ENCODE measurements around the gene NOS3. TPM values are rescaled to one million over a fixed set of nuclear protein-coding genes. Genes with fewer than 3 reads are reported as not detected.

NOS3 gene
- total RNA-seq, 2 donors from 2014 or later, result 2.7 to 5.4 TPM

DNA sequence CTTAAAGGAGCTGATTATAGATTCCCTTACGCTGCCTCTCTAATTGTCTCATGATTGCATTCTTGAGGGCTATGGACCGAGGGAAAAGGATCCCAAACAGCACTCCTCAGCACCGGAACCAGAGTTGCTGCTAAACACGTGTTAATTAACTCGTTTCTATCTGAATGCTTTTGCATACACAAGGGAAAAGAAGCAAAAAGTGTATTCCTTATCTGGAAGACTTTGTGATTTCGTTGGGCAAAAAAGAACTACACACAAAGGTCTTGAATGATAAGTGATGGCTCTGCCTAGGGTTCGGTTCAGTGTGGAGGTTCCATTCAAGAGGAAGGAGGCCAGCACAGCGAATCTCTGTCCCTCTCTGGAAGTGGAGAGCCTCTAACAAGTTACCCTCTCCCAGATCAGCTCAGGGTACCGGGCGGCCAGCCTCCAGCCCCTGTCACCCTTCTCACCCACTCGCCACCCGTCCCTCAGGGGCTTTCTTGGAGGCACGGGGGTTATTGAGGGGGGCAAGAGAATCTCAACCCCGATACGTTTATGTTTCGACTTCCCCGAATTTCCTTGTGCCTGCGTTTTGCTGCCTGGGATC is 68.1 kb downstream of the NOS3 start:
- ATAC-seq (no peak), DNase-seq (peak; percentile 45 to 47)
- intact Hi-C loops (cut with DNase I, micrococcal nuclease), result no loop called here

DNA sequence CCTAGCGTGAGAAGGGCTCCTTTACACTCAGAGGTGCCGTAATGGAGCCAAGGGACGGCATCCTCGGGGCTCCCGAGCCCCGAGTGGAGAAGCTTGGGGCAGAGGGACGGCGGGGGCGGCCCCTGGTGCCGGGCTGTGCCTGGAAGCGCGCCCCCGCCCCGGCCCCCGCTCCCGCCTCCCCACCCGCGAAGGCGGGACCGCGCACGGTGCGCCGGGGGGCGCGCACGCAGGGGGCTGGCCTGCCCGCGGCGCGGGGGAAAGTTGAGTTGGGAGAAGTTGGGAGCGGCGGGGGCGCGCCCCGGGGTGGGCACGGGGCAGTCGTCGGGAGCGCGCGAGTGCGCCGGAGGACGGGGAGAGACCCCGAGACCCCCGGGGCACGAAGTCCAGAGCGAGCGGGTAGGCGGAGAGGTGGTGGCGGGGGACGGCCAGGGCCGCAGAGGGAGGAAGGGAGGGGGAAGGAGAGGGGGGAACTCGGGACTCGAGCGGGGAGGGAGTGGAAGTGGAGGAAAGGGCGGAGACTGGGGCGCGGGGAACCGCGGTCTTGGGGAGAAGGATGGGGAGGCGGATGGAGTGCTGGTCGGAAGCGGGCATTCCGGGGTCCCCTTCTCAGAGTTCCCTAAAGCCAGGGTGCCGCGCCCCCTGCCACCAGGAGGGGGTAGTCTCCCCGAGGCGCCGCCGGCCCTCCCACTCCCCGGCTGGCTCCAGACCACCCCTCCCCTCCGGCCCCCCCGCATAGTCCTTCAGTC is 68.7 kb downstream of the NOS3 start, which contains the start of gene SLC4A2:
TSS of gene SLC4A2 (plus strand) at position 223 of the 746 bp plus-strand sequence. CDS start 2,399 bp downstream, outside the sequence.
- ATAC-seq (peak; percentile 41), DNase-seq (peak; percentile 82 to 85)
- intact Hi-C loops (cut with DNase I, micrococcal nuclease), result no loop called here

DNA sequence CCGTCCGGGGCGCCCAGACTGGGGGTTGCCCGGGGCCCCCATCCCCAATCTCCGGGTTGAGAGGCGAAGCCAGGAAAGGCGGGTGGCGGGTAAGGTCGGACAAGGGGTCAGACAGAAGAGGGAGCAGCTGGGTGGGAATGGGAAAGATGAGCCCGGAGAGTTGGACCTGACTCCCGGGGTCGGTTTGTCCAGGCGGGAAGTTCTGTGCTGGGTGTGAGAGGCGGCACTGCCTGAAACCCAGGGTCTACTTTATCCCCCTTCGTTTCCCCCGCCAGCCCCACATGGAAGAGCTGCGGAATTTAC is 69.2 kb downstream of the NOS3 start:
- no peak for DNase-seq
- ATAC-seq, result no peak
- intact Hi-C loops (cut with DNase I, micrococcal nuclease), result no loop called here

DNA sequence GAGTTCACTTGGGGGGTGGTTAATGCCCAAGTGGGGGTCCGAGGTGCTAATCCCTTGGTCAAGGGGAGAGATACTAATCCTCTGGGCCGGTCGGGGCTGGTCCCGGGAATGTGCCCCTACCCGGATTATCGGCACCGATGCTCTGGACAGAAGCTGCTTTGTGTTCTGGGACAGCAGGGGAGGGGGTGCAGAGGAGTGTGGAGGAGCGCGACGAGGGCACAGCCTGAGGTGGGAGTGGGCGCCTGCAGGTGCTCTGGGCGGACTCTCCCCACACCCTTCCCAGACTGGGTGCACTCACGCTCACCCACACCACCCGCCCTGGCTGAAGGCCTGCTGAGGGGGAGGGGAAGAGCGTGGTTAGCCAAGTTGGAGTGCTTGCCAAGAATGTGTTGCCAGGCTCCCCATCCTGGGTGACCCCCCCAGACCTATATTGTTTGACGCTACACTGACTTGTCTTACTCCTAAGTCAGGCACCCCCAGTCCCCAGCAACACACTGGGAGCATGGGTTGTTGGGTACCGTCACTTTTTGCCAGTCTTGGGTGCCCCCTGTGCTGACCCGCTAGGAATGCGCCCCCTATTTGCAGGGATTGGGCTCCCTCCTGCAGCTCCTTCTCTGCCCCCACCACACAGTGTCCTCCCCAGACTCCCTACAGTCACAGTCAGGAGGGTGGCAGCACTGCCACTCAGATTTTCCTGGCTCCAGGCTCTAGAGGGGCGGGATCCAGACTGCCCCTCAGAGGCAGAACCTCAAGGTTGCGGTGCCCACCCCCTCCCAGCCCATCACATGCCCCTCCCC is 69.8 kb downstream of the NOS3 start:
- DNase-seq, result peak; percentile 57 to 71
- intact Hi-C loops (cut with DNase I, micrococcal nuclease), result no loop called here
- no peak for ATAC-seq

DNA sequence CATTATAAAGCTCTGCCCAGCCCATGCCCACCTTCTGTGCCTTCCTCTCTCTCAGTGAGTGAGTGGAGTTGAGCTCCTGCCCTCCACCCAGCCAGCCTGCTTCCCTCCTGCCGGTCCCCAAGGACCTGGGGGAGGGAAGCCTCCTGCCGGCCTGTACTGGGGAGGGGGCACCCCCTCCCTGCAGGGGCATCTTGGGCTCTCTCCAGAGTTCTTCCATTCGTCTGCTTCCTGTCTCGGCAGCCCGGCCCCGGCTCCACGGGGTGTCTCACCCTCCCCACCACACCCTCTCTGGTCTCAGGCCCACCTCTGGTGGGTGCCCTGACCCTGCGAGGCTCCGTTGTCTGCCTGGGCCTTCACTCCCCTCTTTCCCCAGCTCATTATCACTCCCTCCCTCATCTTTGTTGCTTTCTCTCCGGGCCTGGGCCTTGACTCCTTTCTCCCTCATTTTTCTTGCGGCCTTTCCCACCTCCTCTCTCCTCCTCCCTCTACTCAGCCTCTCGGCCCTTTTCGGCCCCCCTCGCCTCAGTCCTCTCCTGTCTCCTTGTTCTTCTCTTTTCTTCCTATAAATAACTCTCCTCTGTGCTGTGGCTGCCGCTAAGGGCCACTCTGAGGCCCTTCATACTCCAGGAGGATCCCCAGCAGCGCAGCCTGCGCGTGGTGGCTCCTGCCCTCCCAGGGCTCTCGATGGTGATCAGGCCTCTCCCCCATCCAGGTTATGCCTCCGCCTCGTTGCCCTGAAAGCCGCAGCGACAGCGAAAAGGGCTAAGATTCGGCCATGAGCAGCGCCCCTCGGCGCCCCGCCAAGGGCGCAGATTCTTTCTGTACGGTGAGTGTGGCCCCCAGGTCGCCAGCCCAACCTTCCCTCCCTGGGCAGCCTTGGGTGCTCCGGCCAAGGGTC is 70.6 kb downstream of the NOS3 start:
- ATAC-seq (no peak), DNase-seq (peak in 1 of 2 donors; percentile 38)
- intact Hi-C loops (cut with DNase I, micrococcal nuclease), result no loop called here

DNA sequence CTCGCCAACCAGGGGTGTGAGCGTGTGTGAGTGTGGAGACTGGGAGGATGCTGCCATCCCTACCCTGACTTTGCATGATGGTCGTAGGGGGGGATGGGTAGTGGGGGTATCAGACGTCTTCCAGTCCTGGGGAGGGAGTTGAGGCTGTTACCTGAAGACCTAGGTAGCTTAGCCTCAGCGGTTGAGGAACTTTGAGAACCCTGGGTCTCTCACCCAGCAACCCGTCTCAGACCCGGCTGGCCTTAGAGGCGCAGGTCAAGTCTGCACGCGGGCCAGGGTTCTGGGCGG is 71.2 kb downstream of the NOS3 start:
- intact Hi-C loops (cut with DNase I, micrococcal nuclease), result no loop called here
- no peak for ATAC-seq
- no peak for DNase-seq

DNA sequence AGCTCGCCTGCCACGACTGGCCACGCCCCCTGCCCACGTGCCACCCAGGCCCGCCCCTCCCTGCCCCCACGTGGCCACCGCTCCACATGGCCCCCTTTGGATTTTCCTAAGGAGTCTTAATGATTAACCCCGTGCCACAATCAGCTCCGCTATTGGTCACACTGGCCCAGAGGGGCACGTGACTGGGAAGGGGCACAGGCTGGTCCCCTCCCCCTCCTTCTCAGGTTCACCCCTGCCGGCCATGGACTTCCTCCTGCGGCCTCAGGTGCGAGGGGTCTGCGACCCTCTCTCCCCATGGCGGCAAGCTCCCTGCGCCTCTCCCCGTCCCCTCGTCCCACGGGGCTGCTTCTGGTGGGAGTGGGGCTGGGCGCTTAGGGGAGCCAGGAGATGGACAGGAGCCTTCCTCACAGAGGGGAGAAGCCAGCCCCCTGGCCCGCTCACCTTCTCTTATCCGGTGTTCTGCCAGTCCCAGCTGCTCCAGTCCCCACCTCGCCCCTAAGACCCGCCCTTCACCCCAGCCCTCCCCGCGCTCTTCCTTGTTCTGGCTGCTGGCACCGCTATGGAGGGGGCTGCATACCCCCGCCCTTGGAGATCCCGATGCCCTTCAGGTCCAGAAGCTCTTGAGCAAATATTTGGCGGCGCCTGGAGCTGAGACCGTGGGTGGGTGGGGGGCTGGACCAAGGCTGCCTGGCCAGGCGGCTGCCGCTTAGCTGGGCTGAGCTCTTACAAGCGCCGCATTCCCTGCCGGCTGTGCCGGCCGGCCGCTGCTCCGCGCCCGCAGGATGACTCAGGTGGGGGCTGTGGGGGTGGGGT is 71.8 kb downstream of the NOS3 start:
- intact Hi-C loops (cut with DNase I, micrococcal nuclease), result no loop called here
- DNase-seq (peak; percentile 83 to 89), ATAC-seq (peak; percentile 56)

DNA sequence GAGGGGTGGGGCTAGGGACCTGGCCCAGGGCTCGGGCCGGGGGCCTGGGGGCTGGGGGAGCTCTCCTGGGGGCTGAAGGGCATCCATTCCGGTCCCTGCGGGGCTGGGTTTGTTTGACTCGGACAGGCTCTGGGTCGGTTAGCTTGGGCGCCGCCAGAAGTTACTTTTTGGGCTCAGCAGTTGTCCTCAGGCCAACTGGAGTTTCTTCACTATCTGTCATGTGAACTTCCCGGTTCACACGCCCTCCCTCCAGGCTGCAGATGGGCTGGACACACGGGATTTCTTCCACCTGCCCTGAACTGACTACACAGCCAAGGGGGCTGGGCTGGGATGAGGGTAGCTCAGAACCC is 72.4 kb downstream of the NOS3 start:
- intact Hi-C loops (cut with DNase I, micrococcal nuclease), result no loop called here
- peak; percentile 40 to 60 for DNase-seq
- peak; percentile 1 for ATAC-seq

Other genes with a start within 250 kb of the NOS3 start
- 100 to 1,000 TPM; 173 to 355 TPM for gene TMEM176B, start 190.7 kb upstream of the NOS3 start, total RNA-seq
- 100 to 1,000 TPM; 118 to 275 TPM for gene TMEM176A, start 190.2 kb upstream of the NOS3 start, total RNA-seq
- gene AOC1, start 138.5 kb upstream of the NOS3 start, total RNA-seq, result 100 to 1,000 TPM; 566 to 682 TPM
- gene KCNH2, start 12.7 kb upstream of the NOS3 start, total RNA-seq, result 10 to 100 TPM in 1 of 2 donors, under 1 TPM in 1; 0.92 to 10.4 TPM
- under 1 TPM in 1 of 2 donors, not detected in 1; 0.22 TPM for gene ATG9B, start 33.5 kb downstream of the NOS3 start, total RNA-seq
- 10 to 100 TPM; 25.3 to 40.0 TPM for gene ABCB8, start 37.4 kb downstream of the NOS3 start, total RNA-seq
- 1 to 10 TPM; 1.4 to 2.3 TPM for gene ASIC3, start 57.5 kb downstream of the NOS3 start, total RNA-seq
- 10 to 100 TPM; 12.8 to 15.1 TPM for gene CDK5, start 66.9 kb downstream of the NOS3 start, total RNA-seq
- 10 to 100 TPM; 76.7 to 97.4 TPM for gene SLC4A2, start 68.6 kb downstream of the NOS3 start, total RNA-seq
- 100 to 1,000 TPM in 1 of 2 donors, 10 to 100 TPM in 1; 82.0 to 108 TPM for gene FASTK, start 89.8 kb downstream of the NOS3 start, total RNA-seq
- 10 to 100 TPM; 72.4 to 80.7 TPM for gene TMUB1, start 92.5 kb downstream of the NOS3 start, total RNA-seq
- gene AGAP3, start 95.5 kb downstream of the NOS3 start, total RNA-seq, result 10 to 100 TPM; 50.8 to 64.0 TPM
- not detected for gene GBX1, start 176.7 kb downstream of the NOS3 start, total RNA-seq
- not detected for gene ASB10, start 196.2 kb downstream of the NOS3 start, total RNA-seq
- gene H2BK1, start 219.5 kb downstream of the NOS3 start, total RNA-seq, result not detected
- gene ABCF2, start 236.2 kb downstream of the NOS3 start, total RNA-seq, result 10 to 100 TPM; 27.9 to 28.0 TPM
- gene CHPF2, start 241.5 kb downstream of the NOS3 start, total RNA-seq, result 10 to 100 TPM; 46.8 to 48.8 TPM

Data from left colon (tissue), 2 donors.